Measurements from ENCODE around the gene GIMAP4.
"Not testable (repeated sequence)": the region's sequence is repeated elsewhere in the genome, so short reads cannot be mapped to it uniquely, and the experiment has no call there.

GIMAP4 gene

DNA sequence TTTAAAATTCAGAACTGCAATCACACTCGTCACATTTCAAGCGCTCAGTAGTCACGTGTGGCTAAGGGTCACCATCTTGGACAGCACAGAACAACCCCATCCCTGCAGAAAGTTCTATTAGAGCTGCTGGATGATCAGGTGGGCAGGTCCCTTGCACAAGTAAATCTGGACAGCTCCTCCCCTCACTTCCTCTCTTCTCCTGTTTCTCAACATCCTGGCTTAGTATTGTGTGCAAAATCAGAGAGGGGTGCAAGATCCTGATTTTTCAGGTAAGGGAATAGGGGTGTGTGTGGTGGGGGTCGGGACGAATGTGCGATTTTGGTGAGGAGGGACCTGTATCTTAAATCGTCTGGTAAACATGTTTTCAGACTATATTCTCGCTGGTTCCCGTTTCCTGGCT lies at the start of gene GIMAP4:
Gene GIMAP4 (plus strand): TSS at position 222 of the 400 bp plus-strand sequence. CDS start 2,512 bp downstream, outside the sequence.
- DNase-seq (ENCODE audit: low read depth), result no peak

DNA sequence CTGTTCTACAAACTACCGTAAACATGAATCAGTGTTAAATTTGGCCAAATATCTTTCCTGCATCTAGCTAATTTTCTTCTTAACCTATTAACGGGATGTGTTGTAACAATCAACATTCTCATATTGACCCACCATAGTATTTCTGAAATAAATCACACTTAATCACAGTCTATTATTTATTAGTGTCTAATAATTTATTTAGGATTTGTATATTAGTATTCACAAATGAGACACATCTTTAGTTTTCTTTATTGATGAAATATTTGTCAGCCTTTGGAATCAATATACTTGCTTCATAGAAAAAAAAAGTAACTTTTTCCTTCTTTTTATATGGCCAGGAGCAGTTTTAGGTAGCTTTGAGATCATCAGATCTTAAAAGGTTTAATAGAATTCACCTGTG lies 47.9 kb upstream of the GIMAP4 start:
- DNase-seq (ENCODE audit: low read depth), result no peak

DNA sequence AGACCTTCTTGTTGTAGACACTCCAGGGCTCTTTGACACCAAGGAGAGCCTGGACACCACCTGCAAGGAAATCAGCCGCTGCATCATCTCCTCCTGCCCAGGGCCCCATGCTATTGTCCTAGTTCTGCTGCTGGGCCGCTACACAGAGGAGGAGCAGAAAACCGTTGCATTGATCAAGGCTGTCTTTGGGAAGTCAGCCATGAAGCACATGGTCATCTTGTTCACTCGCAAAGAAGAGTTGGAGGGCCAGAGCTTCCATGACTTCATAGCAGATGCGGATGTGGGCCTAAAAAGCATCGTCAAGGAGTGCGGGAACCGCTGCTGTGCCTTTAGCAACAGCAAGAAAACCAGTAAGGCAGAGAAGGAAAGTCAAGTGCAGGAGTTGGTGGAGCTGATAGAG lies 47.0 kb upstream of the GIMAP4 start:
- no peak for DNase-seq (ENCODE audit: low read depth)

DNA sequence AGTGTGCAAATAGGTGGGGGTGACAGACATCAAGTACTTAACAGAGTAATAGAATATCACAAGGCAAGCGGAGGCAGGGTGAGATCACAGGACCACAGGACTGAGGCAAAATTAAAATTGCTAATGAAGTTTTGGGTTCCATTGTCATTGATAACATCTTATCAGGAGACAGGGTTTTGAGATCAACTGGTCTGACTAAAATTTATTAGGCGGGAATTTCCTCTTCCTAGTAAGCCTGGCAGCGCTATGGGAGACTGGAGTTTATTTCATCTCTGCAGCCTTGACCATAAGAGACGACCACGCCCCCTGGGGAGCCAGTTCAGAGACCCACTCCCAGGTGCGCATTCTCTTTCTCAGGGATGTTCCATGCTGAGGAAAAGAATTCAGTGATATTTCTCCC lies 44.3 kb upstream of the GIMAP4 start:
- DNase-seq (ENCODE audit: low read depth), result not testable (repeated sequence)

DNA sequence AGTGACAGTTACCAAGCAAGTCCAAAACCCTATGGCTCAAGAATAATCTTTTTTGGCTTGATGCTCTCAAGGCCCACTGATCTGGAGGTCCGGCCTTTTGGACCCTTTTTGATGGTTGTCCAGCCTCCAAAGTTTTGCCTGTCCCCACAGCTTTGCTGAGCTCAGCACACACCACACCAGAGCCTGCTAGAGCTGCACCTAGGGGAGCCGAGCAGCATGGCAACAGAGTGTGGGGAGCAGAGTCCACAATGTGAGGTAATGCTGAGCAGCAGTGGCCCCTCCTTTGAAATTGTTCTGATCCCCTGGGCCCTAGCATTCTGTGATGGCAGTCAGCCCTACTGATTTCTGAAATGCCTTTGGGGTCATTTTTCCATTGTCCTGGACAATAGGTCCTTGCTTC lies 43.2 kb upstream of the GIMAP4 start:
- no peak for DNase-seq (ENCODE audit: low read depth)

DNA sequence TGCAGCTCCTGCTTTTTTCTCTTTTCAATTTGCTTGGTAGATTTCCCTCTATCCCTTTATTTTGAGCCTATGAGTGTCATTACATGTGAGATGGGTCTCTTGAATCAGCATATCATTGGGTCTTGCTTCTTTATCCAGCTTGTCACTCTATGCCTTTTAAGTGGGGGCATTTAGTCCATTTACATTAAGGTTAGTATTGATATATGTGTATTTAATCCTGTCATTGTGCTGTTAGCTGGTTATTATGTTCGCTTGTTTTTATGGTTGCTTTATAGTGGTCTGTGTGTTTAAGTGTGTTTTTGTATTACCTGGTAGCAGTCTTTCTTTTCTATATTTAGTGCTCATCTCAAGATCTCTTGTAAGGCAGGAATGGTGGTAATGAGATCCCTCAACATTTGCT lies 35.5 kb upstream of the GIMAP4 start:
- no peak for DNase-seq (ENCODE audit: low read depth)

DNA sequence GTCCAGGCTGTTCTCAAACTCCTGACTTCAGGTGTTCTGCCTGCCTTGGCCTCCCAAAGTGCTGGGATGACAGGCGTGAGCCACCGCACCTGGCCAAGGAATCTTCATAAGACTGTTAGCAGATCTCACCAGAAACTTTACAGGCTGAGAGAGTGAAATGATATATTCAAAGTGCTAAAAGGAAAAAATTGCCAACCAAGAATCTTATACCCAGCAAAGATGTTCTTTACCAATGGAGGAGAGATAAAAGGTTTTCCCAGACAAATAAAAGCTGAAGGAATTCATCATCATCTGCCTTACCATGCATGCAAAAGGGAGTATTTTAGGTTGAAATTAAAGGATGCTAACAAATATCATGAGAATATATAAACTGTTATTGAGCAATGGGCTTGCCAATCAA lies 28.9 kb upstream of the GIMAP4 start:
- DNase-seq (ENCODE audit: low read depth), result no peak

DNA sequence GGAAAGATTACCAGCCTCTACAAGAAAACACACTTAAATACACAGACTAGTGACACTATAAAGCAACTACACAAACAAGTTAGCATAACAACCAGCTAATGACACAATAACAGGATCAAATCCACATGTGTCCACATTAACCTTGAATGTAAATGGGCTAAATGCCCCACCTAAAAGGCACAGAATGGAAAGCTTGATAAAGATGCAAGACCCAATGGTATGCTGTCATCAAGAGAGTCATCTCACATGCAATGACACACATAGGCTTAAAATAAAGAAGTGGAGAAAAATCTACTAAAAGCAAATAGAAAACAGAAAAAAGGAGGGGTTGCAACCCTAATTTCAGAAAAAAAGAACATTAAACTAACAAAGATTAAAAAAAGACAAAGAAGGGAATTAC lies 14.0 kb upstream of the GIMAP4 start:
- no peak for DNase-seq (ENCODE audit: low read depth)

DNA sequence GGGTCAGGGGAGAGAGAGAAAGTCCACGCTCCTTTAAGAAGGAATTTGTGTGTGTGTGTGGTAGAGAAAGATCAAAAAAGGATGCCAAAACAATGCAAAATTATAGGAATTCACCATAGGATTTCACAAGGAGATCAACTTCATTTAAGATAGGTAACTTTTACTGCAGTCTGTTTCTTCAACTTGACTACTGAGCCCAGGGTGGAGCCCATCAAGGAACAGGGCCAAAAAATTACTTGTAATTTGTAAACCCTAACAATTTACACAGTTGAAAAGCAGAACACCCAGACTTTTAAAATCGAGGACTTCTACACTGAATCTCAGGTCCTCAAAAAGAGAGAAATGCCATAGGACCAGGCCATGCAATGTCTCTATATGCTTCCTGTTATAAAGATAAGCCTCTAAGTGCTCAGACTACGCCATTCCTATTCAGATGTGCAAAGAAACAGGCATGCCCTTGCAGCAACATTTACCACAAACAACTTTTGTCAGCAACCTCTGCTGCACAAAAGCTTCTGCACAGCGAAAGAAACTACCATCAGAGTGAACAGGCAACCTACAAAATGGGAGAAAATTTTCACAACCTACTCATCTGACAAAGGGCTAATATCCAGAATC lies 10.6 kb upstream of the GIMAP4 start:
- no peak for DNase-seq (ENCODE audit: low read depth)

DNA sequence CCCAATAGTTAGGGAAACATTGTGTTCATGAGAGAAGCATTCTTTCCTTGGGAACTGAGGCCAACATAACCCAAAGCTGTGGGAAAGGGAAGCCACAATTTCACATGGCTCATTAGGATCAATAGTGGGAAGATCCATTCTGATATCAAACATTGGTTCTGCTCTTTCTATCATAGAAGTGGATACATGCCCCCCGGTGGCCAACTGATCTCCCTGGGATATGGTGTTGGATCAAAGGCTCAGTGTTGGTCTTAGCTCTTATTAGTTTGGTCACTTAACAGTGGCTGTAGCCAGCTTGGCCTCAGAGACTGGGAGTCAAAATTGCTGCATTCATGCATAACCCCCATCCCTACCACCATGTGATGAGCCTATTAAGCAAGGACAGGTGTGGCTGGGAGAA lies 6.7 kb upstream of the GIMAP4 start:
- no peak for DNase-seq (ENCODE audit: low read depth)

DNA sequence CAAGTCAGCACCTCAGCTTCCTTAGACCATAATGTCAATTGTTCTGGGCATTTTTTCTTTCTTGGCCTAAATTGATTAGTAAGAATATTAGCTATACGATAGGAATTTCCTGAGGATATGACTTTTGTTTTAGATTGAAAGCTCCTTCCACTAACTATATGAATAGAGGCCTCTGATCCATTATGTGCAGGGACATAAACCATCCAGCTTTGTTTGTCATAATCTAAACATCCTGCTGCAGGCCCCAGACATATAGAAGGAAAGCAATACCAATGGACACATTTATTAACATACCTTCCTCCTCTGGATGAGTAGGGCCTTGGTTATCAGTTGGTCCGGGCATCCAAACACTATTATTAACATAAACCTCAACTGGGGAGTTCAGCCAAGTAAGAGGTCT lies 4.3 kb upstream of the GIMAP4 start:
- DNase-seq (ENCODE audit: low read depth), result no peak

DNA sequence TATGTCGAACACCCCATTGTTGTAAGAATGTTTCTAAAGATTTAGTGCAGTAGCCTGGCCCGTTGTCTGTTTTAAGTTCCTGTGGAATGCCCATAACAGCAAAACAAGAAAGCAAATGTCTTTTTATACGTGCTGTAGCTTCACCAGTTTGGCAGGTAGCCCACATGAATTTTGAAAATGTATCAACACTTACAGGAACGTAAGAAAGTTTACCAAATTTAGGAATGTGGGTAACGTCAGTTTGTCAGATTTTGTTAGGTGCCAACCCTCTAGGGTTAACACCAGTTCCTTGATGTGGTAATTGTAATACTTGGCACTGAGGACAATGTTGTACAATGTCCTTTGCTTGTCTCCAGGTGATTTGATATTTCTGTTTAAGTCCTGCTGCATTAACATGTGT lies 3.2 kb upstream of the GIMAP4 start:
- DNase-seq (ENCODE audit: low read depth), result no peak

DNA sequence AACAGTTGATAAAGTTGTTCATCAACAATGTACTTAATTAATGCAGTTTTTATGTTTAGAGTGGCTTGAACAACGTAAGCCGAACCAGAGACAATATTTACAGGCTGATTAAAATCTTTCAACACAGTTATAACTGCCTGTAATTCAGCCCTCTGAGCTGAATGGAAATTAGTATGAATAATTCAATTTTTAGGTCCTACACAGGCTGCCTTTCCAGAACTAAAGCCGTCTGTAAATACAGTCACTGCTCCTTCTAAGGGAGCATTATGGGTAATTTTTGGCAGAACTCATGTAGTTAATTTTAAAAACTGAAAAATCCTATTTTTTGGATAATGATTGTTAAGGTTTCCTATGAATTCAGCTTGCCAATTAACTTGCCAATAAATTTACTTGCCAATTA lies 2.6 kb upstream of the GIMAP4 start:
- no peak for DNase-seq (ENCODE audit: low read depth)

DNA sequence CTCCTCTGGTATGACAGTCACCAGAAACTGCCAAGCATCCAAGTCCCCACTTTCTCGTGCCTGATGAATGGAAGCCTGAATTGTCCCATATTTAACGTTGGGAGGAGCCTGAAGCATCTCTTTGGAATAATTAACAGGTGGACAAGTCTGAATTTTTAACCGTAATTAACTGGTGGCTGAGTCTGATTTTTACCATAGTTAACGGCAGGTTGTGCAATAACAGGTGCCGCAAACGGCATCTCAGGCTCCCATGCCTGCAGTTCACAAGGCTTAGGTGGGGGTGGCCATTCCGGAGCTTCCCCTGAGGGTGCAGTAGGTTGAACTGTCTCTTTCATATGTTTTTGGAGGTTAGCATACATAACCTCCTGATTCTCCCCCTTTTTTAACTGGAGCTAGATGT lies 2.0 kb upstream of the GIMAP4 start:
- DNase-seq (ENCODE audit: low read depth), result no peak

DNA sequence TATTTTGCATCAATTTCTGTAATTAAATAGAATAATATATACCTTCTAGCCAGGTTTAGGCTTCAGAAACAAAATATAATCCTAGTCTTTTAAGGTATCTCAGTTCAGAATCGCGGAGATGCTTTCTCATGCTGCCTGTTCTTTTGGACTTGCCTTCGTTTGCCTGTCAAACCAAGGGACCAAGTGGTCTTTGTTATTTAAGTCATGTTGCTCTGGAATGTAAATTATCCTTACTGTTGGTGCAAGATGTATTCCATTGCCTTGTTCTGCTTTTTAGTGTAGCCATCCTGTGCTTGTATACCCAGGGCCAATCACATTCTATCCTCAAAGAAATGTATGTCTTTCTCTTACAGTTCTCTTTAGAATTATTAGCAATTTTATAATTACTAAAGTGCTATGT lies 1.1 kb upstream of the GIMAP4 start:
- DNase-seq (ENCODE audit: low read depth), result no peak

DNA sequence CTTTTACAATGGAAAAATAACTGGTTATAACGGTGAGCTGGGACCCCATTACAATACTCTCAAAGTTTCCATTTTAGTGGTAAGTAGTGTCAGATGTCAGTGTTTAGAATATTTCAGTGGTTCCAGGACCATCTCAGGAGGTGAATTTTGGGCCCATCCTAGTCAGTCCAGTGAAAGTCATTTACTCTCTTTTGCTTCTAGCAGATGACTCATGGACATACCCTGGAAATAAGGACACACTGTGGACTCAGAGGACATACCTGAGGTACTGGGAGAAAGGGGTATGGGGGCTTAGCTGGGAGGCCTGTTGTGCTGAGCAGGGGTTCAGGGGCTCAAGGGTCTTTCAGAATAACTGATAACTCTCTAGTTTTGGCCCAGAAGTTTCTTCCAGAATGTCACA lies 618 bp upstream of the GIMAP4 start:
- no peak for DNase-seq (ENCODE audit: low read depth)

DNA sequence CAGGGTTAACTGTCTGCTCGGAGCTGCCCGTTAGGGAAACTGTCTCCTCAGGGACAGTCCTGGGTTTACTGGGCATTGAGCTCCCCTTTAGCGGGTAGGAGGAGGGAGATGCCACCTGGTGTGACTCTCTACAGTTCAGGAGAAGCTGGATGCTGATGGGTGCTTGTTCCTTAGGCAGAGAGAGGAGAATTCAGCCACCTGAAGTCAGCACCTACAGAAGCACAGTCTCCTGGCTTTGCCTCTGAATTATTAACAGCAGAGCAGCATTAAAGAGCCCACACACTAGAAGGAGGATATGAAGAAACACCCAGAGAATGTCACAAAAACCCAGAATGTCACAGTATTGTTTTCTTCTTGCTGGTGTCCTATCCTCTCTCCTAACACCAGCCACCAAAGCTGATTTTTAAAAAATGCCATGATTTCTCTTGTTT lies 696 bp downstream of the GIMAP4 start:
- no peak for DNase-seq (ENCODE audit: low read depth)

DNA sequence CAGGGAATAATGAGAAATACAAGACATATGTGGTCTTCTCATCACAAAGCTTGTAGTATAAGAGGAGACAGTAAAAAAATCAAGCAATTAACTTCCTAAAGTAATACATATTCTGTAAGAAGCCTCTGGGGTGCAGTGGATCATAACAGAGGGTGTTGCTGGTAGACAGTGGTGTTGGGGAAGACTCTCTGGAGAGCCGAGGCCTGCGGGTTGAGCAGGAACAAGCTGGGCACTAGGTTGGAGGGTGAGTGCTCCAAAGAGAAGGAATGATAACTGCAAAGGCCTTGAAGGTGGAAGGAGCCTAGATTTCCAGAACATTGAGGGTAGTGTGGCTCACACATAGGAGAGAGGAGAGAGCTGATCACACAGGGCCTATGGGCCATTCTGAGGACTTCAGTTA lies 1.5 kb downstream of the GIMAP4 start:
- no peak for DNase-seq (ENCODE audit: low read depth)

DNA sequence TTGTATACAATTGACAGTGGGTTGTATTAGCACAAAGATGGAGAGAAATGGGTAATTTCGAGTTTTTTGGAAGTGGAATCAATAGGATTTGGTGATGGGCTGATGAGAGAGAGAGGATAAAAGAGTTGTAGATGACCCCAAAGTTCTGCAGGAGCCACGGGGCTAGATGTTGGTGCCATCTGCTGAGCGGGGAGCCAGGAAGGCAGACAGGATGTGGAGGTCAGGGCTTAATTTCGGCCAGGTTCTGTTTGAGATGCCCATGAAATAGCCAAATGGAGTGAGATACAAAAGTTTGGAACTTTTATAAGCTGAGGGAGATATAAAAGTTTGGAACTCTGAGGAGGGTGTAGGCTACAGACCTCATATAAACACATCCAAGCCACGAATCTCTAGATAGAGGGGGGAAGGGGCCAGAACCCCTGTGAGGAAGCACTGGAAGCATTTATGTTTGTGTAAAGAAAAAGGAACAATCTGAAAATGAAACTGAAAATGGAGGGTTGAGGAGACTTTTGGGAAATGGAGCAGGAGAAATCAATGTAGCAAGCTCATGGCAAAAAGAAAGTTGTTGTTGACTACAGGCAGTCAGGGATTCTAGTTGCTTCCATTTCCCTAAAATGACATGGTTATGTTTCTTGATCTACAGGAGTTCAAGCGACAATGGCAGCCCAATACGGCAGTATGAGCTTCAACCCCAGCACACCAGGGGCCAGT lies 2.2 kb downstream of the GIMAP4 start:
- DNase-seq (ENCODE audit: low read depth), result no peak

DNA sequence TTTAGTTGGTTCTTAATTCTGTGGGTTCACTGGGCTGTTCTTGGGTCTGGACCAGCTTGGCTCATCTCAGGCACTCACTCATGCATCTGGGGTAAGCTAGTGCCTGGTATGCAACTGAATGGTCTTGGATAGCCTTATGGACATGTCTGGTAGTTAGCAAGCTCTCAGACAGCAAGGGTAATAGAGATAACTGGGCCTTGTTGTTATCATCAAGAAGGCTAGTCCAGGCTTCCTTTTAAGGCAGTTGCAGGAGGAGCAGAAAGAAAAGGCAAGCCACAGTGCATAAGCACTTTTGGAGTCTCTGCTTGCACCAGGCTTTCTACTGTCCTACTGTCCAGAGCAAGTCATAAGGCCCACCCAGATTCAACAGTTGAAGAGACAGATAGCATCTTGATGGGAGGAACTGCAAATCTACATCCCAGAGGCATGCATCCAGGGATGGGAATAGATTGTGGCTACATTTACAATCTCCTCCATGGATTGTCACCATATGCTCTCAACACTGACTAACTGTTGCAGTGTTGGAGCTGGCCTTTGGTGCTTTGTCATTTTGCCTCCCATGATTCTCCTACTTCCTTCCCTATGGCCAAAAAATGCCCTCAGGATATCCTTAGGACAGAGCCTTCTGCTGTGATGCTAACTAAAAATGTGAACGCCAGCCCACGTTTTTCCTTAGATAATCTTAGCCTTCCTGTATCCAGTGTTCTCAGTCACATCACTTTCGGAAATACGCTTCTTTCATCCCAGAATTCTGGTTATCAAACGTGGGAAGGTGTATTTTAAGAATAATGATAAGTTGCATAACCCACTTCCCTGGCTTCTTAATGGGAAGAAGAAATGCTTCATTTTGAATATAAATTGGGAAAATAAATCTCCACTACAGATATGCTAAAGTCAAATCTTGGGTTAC lies 3.6 kb downstream of the GIMAP4 start:
- no peak for DNase-seq (ENCODE audit: low read depth)

DNA sequence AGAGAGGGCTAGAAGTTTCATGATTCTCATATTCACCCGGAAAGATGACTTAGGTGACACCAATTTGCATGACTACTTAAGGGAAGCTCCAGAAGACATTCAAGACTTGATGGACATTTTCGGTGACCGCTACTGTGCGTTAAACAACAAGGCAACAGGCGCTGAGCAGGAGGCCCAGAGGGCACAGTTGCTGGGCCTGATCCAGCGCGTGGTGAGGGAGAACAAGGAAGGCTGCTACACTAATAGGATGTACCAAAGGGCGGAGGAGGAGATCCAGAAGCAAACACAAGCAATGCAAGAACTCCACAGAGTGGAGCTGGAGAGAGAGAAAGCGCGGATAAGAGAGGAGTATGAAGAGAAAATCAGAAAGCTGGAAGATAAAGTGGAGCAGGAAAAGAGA lies 5.3 kb downstream of the GIMAP4 start:
- DNase-seq (ENCODE audit: low read depth), result no peak

DNA sequence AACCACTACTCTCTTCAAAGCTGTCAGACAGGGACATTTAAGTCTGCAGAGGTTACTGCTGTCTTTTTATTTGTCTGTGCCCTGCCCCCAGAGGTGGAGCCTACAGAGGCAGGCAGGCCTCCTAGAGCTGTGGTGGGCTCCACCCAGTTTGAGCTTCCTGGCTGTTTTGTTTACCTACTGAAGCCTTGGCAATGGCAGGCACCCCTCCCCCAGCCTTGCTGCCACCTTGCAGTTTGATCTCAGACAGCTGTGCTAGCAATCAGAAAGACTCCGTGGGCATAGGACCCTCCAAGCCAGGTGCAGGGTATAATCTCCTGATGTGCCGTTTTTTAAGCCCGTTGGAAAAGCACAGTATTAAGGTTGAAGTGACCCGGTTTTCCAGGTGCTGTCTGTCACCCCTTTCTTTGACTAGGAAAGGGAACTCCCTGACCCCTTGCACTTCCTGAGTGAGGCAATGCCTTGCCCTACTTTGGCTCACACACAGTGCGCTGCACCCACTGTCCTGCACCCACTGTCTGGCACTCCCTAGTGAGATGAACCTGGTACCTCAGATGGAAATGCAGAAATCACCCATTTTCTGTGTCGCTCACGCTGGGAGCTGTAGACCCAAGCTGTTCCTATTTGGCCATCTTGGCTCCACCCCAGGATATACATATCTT lies 12.9 kb downstream of the GIMAP4 start:
- not testable (repeated sequence) for DNase-seq (ENCODE audit: low read depth)

Measured in fibroblast of gingiva (primary cell).